Suprapubic skin (tissue), 4 donors: ENCODE results near the gene RNF11.

Experiments
- EP300 ChIP-seq: sonication (generic); formaldehyde crosslinking; IDR thresholded peaks from one replicate; pipeline ENCODE4 v1.6.1; 2017; ENCODE audit warnings: antibody characterized with exemption
- POLR2A ChIP-seq, 2 donors: fragments of 450-650 bp; IDR thresholded peaks; one replicate each; pipeline ENCODE4 v1.6.1; 2017; ENCODE audit warnings: antibody characterized with exemption in 2 of 2, mild to moderate bottlenecking in 2 of 2, moderate library complexity in 2 of 2
- POLR2AphosphoS5 ChIP-seq, 3 donors: sonication (generic); formaldehyde crosslinking; IDR thresholded peaks; one replicate each; pipeline ENCODE4 v1.6.1; 2017; ENCODE audit warnings: antibody characterized with exemption in 3 of 3
- TF ChIP-seq, protein P1 (sequence below), 2 donors: fragments of 200-600 bp in 1 of 2; fragments of 450-650 bp in 1 of 2; sonication (generic) in 1 of 2; IDR thresholded peaks; one replicate each; pipeline ENCODE4 v1.5.1; 2016 to 2019; ENCODE audit warnings: antibody characterized with exemption in 2 of 2, mild to moderate bottlenecking in 1 of 2, moderate library complexity in 1 of 2

DNA sequence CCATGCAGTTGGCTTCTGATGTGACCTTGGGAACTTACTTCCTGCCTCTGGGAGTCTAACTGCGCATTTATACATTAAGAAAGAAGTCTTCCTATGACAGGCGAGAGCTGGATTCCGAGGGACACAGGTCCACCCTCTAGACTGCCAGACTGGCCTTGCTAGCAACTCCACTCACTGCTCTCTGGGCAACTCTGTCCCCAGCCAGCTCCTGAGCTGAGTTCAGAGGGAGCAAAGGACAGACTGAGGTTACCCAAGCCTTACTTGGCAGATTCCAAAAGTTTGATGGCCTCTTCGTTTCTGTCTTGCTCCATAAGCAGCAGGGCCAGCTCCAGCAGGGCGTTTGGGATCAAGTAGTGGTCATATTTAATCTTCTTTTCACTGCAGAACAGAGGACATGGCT is 52.5 kb downstream of the RNF11 start:
- no peak for TF ChIP-seq EP300
- TF ChIP-seq, protein P1, sequence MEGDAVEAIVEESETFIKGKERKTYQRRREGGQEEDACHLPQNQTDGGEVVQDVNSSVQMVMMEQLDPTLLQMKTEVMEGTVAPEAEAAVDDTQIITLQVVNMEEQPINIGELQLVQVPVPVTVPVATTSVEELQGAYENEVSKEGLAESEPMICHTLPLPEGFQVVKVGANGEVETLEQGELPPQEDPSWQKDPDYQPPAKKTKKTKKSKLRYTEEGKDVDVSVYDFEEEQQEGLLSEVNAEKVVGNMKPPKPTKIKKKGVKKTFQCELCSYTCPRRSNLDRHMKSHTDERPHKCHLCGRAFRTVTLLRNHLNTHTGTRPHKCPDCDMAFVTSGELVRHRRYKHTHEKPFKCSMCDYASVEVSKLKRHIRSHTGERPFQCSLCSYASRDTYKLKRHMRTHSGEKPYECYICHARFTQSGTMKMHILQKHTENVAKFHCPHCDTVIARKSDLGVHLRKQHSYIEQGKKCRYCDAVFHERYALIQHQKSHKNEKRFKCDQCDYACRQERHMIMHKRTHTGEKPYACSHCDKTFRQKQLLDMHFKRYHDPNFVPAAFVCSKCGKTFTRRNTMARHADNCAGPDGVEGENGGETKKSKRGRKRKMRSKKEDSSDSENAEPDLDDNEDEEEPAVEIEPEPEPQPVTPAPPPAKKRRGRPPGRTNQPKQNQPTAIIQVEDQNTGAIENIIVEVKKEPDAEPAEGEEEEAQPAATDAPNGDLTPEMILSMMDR (IDR thresholded peaks at IDR 0.05) = no peak
- TF ChIP-seq POLR2AphosphoS5 (IDR thresholded peaks at IDR 0.05) = no peak
- TF ChIP-seq POLR2A (IDR thresholded peaks at IDR 0.05) = no peak
